GM18909 (cell line): ENCODE data around the gene PEAR1.

Experiments
- ATAC-seq: cut with Tn5 transposase; IDR thresholded peaks from one replicate; pipeline ENCODE4 v1.9.1; 2021; ENCODE audit warnings: mild to moderate bottlenecking; ENCODE audit not compliant: unreplicated experiment, poor library complexity

The PEAR1 gene

DNA sequence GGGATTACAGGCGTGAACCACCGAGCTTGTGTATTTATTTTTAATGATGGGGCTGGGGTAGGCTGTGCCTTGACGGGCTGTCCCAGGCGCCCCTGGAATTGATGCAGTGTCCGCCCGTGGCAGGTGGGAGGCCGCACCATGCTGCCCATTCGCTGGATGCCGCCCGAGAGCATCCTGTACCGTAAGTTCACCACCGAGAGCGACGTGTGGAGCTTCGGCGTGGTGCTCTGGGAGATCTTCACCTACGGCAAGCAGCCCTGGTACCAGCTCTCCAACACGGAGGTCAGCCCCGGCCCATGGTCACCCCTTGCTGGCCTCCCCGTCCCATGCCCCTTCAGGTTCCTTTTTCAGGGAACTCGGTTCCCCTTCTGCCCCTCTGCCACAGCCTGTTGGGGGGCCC lies 13.6 kb upstream of the PEAR1 start:
- no peak for ATAC-seq

DNA sequence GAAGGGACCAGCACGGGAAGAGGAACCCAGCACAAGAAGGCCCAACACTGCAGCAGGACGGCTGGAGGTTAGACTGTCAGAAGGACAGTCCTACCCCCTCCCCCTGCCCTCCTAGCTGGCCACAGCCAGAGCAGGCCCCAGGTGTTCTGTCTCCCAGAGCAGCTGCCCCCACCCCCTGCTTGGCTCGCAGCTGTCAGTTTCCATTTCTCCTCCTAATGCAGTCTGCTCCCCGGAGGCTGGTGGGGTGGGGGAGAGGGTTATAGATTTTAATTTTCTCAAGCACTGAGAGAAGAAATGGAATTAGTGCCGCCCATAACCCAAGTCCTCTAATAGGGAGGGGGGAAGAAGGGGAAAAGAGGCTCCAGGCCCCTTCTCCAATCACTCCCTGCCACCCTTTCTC lies 13.0 kb upstream of the PEAR1 start:
- ATAC-seq: no peak

DNA sequence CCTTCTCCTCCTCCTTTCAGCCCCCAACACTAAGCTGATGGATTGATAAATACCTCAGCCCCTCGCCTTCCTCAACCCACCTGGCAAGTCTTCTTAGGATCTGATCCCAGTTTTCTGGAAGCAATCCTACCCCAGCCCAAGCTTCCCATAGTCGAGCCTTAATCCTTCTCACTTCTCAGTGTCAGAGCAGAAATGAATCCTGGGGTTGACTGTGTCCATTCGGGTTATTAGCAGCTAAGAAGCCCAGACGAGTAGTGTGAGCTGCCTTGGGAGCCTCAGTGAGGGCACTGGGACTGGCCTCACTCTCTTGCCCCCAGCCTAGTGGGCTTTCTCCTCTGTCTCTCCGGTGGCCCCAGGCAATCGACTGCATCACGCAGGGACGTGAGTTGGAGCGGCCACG lies 12.4 kb upstream of the PEAR1 start:
- ATAC-seq: no peak

DNA sequence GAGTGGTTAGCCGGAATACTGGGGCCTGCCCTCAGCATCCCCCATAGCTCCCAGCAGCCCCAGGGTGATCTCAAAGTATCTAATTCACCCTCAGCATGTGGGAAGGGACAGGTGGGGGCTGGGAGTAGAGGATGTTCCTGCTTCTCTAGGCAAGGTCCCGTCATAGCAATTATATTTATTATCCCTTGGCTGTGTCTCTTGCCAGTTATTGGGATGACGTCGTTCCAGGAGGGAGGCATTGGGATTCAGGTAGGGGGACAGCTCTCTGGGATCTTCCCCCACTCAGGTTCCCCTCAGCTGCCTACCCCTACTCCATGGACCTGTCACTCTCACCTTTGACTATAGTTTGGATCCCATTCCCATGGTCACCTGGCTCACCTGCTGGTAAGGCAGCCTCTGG lies 11.9 kb upstream of the PEAR1 start:
- no peak for ATAC-seq

DNA sequence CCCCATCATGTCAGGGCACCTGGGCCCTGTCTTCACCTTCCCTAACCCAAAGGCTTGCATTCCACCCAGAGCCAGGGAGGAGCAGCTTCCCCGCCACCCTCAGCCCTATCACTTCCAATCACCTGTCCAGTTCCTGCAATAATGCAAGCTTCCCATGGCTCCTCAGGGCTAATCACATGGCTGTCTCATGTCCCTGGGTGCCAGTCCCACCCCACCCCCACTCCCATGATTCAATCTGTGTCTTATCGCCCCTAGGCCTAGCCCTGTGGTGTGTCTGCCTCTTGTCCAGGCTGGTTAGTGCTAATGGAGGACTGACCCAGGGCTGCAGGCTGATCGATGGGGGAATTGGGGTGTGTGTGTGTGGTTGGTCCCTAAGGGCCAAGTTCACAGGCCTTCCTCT lies 11.0 kb upstream of the PEAR1 start:
- ATAC-seq: no peak

DNA sequence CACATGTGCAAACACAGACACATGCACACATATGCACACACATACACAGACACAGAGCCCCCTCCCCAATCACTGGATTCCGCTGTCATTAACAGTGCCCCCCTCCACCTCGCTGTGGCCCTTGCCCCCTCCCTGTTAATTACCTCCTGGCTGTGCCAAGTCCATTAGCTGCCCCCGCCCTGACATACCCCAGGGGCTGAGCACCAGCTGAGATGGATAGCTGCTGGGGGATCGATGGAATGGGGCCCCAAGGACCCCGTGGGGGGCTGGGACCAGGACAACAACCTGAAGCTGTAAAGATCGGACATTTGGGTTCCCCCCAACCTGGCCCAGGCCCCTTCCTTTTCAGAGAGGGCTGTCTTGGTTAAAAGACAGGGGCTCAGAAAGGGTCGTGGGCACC lies 9.6 kb upstream of the PEAR1 start:
- no peak for ATAC-seq

DNA sequence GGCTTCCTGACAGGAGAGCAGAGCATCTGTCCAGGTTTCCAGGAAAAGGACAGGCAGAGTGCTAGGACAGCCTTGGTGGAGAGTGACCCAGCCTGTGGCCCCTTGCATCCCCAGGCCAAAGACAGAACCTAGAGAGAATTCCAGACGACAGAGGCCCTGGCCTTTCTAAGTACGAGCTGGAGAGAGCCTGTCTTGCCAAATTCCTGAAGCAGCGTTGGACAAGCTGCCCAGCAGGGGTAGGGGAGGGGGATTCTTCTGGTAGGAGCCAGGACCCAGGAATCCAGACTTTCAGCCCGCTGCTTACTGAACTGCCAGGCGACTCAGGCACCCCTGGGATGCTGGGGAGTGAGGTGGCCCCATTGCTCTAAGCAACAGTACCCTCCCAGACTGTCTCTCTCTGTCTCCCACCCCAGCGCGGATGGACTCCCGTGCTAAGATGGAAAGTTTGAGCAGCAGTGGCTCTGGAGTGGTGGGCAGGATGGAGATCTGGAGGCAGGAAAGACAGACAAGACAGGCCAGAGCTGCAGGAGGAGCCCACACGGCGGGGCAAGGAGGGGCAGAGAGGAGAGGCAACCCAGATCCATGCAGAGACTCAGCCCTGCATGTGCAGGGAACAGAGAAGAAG lies 8.8 kb upstream of the PEAR1 start:
- no peak for ATAC-seq

DNA sequence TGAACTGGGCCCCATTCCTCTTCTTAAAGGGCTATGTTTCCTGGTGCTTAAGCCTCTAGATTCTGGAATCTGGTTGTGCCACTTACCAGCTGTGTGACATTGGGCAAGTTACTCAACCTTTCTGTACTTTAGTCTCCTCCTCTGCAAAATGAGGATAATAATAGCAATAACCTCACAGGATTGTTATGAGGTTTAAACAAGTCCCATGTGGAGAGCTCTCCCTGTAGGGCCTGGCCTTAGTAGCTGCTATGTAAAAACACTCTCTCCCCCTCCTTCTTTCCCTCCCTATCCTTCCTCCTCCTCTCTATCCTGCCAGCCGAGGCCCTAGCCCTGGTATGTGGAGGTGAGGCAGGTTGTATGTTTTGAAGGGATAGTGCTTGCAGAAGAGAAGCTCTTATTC lies 8.2 kb upstream of the PEAR1 start:
- no peak for ATAC-seq

DNA sequence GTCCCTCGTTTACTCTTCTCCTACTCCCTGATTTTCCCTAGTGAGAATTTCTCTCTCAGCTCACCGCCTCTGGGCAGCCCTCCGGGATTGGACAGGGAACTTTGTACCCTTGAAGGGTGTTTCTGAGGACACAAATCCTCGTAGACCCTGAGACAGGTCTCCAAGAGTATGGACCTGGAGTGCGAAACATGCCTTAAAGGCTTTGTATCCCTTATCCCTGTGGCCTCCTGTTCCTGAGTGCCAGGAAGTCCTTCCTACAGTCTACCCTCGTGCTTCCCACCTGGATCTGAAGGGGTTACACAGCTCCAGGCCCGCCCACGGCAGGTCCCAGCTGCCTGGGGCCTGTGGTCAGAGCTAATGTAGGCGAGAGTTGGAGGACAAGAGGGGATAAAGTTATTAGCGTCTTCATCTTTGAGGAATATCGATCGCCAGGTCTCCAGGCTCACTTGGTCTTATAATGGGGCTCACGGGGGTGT lies 7.6 kb upstream of the PEAR1 start:
- ATAC-seq: no peak

DNA sequence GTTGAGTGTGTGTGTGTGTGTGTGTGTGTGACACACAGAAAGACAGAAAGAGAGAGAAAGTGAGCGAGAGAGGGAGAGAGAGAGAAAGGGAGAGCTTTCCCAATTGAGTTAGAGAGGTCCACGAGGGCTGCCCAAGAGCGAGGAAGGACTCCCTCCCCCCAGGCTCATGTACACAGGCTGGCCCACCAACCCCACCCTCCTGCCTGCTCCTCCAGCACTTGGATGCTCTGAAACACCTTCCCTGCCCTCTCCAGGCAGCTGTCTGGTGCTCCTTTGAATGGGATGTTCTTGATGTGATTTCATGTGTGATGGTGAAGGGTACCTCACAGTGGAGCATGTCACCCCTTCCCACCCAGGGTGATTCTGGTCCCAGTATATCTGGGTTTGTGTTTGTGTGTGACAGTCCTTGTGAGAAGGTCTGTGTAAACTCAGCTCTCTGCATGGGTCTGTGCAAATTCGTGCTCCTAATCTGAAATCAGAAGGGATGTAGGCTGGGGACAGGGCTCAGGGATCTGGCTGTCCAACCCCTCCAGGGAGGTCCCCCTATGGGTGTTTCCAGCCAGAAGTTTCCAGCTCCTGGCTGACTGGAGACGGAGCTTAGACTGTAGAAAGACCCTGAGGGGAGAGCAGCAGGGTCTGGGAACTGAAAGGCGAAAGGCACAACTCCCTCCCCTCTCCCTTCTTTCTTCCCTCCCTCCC lies 6.8 kb upstream of the PEAR1 start:
- ATAC-seq: no peak

DNA sequence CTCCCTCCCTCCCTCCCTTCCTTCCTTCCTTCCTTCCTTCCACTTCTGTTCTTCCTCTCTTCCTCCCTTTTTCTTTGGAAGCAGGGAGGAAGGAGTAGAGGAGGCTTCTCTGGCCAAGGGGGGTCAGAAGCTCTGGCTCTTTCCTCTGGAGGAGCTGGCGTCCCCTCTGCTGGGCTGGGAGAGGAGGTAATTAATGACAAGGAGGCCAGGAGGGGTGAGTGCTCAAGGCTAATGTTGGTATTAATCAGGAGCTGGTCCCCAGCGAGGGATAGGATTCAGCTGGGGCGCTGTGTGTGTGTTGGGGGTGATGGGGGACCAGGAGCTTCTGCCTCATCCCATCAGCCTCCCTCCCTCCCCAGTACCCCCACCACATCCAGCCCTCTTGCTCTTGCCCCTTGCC lies 6.2 kb upstream of the PEAR1 start:
- no peak for ATAC-seq

DNA sequence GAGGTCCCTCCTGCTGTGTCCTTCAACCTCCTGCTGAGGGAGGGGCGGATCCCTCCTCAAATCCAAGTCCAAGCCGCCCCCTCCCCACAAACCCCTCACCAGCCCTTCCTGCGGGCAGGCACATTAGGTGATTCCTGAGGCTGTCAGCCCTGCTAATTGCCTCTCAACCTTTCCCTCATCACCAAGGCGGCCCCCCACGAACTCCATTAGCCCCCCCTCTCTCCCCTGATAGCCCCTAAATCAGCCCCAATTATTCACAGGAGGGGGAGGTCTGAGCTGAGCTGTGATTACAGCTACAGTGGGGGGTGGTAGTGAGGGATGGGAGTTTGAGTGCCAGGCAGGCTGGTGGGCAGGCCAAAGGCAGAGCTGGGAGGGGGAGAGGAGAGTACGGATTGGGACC lies 5.8 kb upstream of the PEAR1 start:
- no peak for ATAC-seq

DNA sequence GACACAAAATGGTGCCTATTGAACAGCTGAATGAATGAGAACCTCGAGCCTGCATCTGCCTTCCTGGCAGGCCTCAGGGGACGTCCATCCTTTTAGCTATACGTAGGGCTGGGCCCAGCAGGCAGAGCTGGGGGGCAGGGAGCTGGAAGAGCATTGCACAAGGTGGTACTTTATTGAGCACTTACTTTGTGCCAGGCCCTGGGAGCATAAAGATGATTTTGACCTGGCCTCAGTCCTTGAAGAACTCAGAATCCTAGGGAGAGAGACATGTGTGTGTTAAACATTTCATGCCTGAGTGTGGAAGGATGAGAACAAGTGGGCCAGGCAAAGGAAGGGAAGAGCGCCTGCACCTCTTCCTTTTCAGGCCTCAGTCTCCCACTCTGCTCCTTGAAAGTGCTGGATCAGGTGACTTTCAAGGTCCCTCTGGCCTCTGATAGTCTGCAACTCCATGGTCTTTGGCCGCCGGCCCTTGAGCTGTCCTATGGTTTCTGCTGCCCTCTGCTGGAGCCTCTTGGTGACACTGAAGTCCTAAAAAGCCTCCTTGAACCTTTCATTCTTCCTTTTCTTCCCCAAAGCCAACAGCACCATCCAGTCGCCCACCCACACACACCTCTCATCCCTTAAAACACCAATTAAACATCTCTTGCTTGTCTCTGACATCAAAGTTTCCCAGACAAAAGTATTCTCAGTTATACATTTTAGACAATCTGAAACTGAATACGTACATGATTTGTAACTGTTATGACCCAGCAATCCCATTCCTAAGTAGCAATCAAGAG lies 3.5 kb upstream of the PEAR1 start:
- ATAC-seq: no peak

DNA sequence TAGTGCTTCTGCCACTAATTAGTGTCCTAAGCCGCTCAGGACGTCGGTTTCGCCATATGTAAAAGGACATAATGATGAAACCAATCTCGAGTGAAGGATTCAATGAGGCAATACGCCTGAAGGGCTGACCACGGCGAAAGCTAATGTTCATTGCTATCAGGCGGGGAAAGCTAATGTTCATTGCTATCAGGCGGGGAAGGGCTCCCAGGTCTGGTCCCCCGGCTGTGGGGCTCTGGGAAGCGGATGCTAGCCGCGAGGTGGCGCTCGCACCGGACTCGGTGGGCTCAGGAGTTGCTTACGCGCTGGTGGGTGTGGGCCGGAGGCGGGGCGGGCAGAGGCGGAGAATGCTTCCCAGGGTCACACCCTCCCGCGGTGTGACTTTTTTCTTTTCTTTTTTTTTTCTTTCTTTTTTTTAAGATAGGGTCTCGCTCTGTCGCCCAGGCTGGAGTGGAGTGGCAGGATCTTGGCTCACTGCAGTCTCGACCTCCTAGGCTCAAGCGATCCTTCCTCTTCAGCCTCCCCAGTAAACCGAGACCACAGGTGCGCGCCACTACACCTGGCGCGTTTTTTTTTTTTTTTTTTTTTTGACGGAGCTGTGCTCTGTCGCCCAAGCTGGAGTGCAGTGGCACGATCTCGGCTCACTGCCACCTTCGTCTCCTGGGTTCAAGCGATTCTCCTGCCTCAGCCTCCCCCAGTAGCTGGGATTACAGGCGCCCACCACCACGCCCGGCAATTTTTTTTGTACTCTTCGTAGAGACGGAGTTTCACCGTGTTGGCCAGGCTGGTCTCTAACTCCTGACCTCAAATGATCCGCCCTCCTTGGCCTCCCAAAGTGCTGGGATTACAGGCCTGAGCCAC lies 1.1 kb upstream of the PEAR1 start:
- ATAC-seq: peak; percentile 71

DNA sequence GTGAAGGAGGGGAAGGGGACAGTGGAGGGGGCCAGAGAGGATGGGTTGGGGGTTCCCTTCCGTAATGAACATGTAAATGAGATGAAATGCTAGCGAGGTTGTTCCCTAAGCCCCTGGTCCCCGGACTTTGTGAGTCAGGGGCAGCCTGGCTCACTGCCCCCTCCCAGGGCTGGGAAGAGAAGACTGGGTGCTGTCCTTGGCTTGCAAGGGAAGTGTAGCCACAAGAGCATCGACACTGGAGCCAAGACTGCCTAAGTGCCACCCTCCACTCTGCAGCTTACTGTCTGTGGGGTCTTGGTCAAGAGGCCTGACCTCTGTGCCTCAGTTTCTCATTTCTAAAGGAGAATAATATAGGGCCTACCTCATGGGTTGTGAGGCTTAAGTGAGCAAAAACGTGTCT lies 483 bp downstream of the PEAR1 start:
- no peak for ATAC-seq

DNA sequence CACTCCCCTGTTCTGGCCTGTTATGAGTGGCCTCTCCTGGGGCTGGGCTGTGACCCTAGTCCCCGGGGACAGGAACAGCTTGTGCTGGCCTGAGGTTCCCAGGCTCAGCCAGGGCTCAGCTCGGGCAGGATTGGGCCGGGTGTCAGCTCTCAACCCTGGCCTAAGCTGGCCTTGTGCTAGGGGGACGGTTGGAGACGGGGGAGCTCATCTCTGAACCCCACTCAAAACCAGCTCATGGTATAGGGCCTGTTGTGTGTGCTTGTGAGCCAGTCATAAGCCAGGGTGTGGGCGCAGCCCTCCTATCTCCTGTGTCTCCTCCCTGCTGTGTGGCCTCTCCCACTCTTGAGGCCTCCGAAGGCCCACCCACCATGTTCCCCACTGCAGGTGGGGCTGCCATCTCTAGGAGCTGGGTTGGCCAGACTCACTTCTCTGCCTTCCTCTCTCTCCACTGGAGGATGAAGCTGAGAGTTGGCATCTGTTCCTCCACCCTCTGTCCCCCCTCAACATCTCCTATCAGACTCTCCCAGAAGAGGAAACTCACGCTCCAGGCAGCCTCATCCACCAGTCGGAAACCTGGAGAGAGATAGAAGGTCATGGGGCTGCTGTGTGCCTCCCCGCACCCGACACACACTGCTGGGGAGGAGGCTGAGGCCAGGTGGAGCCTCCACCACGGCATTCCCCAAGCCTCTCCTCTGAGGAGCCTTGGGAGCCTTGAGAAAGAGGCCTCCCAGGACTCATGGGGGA lies 1.4 kb downstream of the PEAR1 start:
- no peak for ATAC-seq

DNA sequence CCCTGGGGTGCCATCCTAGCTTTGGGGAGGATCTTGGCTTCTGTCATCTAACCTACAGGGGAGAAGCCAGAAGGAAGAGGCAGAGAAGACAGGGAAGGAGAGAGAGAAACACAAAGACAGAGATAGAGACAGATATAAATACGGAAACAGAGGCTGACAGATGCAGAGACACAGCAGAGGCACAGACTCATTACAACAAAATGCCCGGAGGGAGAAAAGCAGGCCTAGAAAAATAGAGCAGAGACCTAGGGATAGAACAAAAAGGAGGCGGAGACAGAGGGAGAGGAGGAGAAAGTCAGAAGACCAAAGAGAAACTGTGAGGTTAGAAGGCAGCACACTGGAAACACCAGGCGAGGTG lies 1.9 kb downstream of the PEAR1 start:
- no peak for ATAC-seq

DNA sequence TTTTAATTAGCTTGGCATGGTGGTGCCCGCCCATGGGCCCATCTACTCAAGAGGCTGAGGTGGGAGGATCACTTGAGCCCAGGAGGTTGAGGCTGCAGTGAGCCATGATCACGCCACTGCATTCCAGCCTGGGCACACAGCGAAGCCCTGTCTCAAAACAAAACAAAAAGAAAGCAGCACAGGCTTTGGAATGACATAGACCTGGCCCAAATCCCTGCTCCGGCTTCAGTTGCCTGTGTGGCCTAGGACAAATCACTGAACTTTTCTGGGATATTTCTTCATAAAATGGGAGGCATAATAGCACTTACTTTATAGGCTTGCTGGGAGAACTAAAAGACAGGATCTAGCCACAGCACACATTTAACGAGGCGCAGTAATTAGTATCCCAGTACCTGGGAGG lies 2.4 kb downstream of the PEAR1 start:
- no peak for ATAC-seq

DNA sequence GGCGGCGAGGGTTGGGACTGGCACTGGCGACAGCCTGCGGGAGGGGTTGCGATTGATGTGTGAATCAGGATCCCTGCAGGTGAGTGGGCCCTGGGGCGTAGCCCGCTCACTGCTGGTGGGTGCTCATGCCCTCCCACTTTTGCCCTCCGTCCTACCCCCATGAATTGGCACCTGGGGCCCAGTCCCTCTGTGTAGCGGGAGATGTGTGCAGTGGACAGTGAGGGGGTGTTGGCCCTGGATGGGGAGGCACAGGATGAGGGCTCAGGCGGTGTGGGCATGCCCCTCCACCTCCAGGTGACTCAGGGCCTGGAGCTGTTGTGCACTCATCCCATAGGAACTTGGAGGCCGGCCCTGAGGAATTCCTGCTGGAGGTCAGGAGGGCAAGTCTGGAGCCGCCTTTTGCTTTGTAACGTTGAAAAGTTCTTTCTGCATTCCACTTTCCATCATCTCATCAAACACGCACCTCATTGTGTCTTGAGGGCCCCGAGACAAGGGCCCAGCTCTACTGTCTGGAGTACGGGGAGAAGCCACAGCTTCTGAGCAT lies 3.0 kb downstream of the PEAR1 start:
- no peak for ATAC-seq
